Stimulated activated naive CD4-positive, alpha-beta T cell treated with Interleukin-2 at 50 U/mL for 16 hours (primary cell): ENCODE results near the gene DNAH3.
"Not testable (repeated sequence)": the region's sequence is repeated elsewhere in the genome, so short reads cannot be mapped to it uniquely, and the experiment has no call there.

ENCODE experiments used
- DNase-seq: peaks from one replicate; lab custom pipeline; 2025; lab: John Stamatoyannopoulos, UW

The DNAH3 gene

GRCh38 chr16:21150375-21151001, at the start of gene DNAH3:
Gene DNAH3 (minus strand): TSS chr16:21150846. CDS start chr16:21150319, 527 bp downstream.
- DNase-seq = no peak

GRCh38 chr16:21199607-21200218, 49.1 kb upstream of the DNAH3 start:
- no peak for DNase-seq

GRCh38 chr16:21197621-21198020, 47.0 kb upstream of the DNAH3 start:
- no peak for DNase-seq

- no peak for DNase-seq
These were observed 46.5 kb upstream of the DNAH3 start for GRCh38 chr16:21197112-21197511.

GRCh38 chr16:21195330-21195729, 44.7 kb upstream of the DNAH3 start:
- DNase-seq = not testable (repeated sequence)

- no peak for DNase-seq
These were observed 44.2 kb upstream of the DNAH3 start for GRCh38 chr16:21194771-21195301.

GRCh38 chr16:21192991-21193390, 42.3 kb upstream of the DNAH3 start:
- DNase-seq = no peak

GRCh38 chr16:21190599-21190998, 40.0 kb upstream of the DNAH3 start:
- no peak for DNase-seq

GRCh38 chr16:21190013-21190412, 39.4 kb upstream of the DNAH3 start:
- no peak for DNase-seq

- DNase-seq = no peak
These were observed 38.7 kb upstream of the DNAH3 start for GRCh38 chr16:21189311-21189710.

- DNase-seq = no peak
These were observed 35.7 kb upstream of the DNAH3 start for GRCh38 chr16:21186326-21186691.

- no peak for DNase-seq
These were observed 35.1 kb upstream of the DNAH3 start for GRCh38 chr16:21185659-21186325.

GRCh38 chr16:21184834-21185233, 34.2 kb upstream of the DNAH3 start:
- DNase-seq = peak; percentile 17

GRCh38 chr16:21183995-21184394, 33.3 kb upstream of the DNAH3 start:
- DNase-seq = no peak

GRCh38 chr16:21179983-21180365, 29.3 kb upstream of the DNAH3 start:
- no peak for DNase-seq

GRCh38 chr16:21179126-21179982, 28.7 kb upstream of the DNAH3 start:
- no peak for DNase-seq

GRCh38 chr16:21175397-21175796, 24.8 kb upstream of the DNAH3 start:
- DNase-seq = no peak

GRCh38 chr16:21172650-21173049, 22.0 kb upstream of the DNAH3 start:
- DNase-seq = no peak

- not testable (repeated sequence) for DNase-seq
These were observed 19.5 kb upstream of the DNAH3 start for GRCh38 chr16:21170116-21170515.

- DNase-seq = no peak
These were observed 18.8 kb upstream of the DNAH3 start for GRCh38 chr16:21169249-21169981.

GRCh38 chr16:21167929-21168602, 17.4 kb upstream of the DNAH3 start:
- no peak for DNase-seq
